HG03469 (cell line): ENCODE data around the gene EXD3.
"Not testable (repeated sequence)": the region's sequence is repeated elsewhere in the genome, so short reads cannot be mapped to it uniquely, and the experiment has no call there.

Experiments used
- ATAC-seq: cut with Tn5 transposase; IDR thresholded peaks from one replicate; pipeline ENCODE4 v1.9.1; 2021; ENCODE audit warnings: mild to moderate bottlenecking, moderate library complexity, moderate number of reproducible peaks; ENCODE audit not compliant: unreplicated experiment

Gene EXD3

GRCh38 chr9:137459601-137460362 is 36.8 kb upstream of the EXD3 start:
- ATAC-seq: no peak

GRCh38 chr9:137459152-137459600 is 36.2 kb upstream of the EXD3 start, which contains the start of gene NSMF:
Gene NSMF (minus strand): TSS chr9:137459334. CDS start chr9:137459102, 232 bp downstream.
- peak; percentile 43 for ATAC-seq

GRCh38 chr9:137458194-137459151 is 35.5 kb upstream of the EXD3 start:
- ATAC-seq: peak; percentile 3

GRCh38 chr9:137457406-137458193 is 34.6 kb upstream of the EXD3 start:
- ATAC-seq: no peak

GRCh38 chr9:137456864-137457405 is 34.0 kb upstream of the EXD3 start:
- no peak for ATAC-seq

GRCh38 chr9:137456061-137456863 is 33.3 kb upstream of the EXD3 start:
- ATAC-seq: no peak

- ATAC-seq: no peak
These were observed 32.5 kb upstream of the EXD3 start for GRCh38 chr9:137455359-137455991.

GRCh38 chr9:137454597-137455358 is 31.8 kb upstream of the EXD3 start:
- ATAC-seq: no peak

- ATAC-seq: no peak
These were observed 31.2 kb upstream of the EXD3 start for GRCh38 chr9:137454145-137454596.

GRCh38 chr9:137453643-137454081 is 30.7 kb upstream of the EXD3 start:
- ATAC-seq: no peak

GRCh38 chr9:137452761-137453642 is 30.0 kb upstream of the EXD3 start:
- no peak for ATAC-seq

- ATAC-seq: no peak
These were observed 29.2 kb upstream of the EXD3 start for GRCh38 chr9:137452006-137452760.

- ATAC-seq: not testable (repeated sequence)
These were observed 28.5 kb upstream of the EXD3 start for GRCh38 chr9:137451264-137452005.

GRCh38 chr9:137450539-137451222 is 27.7 kb upstream of the EXD3 start:
- not testable (repeated sequence) for ATAC-seq

- no peak for ATAC-seq
These were observed 27.1 kb upstream of the EXD3 start for GRCh38 chr9:137449931-137450538.
